ENCODE results near the gene PHACTR4. TPM values are rescaled to one million over a fixed set of nuclear protein-coding genes. Genes with fewer than 3 reads are reported as not detected.
A peak's percentile ranks its signal among the peaks of the same experiment; 100 is the strongest.

PHACTR4 gene
- total and polyA plus RNA-seq, 9 of the 15 experiments (the other 6 are each of a cell fraction or from before 2014, with no cell fraction given): 6.4 to 43.6 (median 14.2) TPM

DNA sequence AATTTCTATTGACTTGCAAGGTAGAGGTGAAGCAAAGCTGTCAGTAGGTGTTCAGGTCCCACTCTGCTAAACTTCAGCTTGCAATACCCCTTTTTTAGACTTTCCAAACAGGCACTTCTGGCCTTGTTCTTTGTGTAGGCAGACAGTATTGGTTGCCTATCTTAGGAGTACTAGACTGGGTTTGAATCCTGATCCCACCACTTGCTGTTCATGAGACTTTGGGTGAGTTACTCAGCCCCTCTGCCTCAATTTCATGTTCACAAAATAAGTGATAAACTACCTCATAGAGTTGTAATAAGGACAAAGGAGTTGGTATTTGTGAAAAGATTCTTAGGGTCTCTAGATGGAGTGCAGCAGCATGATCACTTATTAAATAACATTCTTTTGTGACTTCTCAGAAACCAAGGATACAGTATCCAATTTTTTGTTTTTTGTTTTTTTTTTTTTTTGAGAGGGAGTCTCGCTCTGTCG lies 141.5 kb downstream of the PHACTR4 start:
- Histone ChIP-seq H3K9ac (ENCODE audit: insufficient read depth in 1 of 2, low read depth in 2 of 2, low read length in 2 of 2) (peak overlapping the region; percentile 97 to 100; a peak in 3 of 4 replicates), H3K36me3 (ENCODE audit: control insufficient read depth, insufficient read depth, low read length) (peaks cover 70% of the 10 kb centered on the region), H3K27me3 (ENCODE audit: control insufficient read depth in 2 of 2, insufficient read depth in 2 of 2, low read length in 2 of 2) (no peaks in the 10 kb centered on the region), H3K9me3 (replicated peaks; ENCODE audit: control insufficient read depth, insufficient read depth, low read depth, low read length) (no peaks in the 10 kb centered on the region; the same call in 1 of the 2 replicates), H2AFZ (ENCODE audit: low read depth, low read length) (no peak overlapping the region), H3K9me1 (ENCODE audit: control insufficient read depth, insufficient read depth, low read length) (peaks cover 3% of the 10 kb centered on the region), H3K79me2 (ENCODE audit: control insufficient read depth, insufficient read depth, low read length) (peaks cover 59% of the 10 kb centered on the region), H4K20me1 (replicated peaks; ENCODE audit: control insufficient read depth, insufficient read depth, low read length) (peaks cover 41% of the 10 kb centered on the region), H3K4me1 (replicated peaks in 1 of 2; ENCODE audit: control insufficient read depth in 2 of 2, insufficient read depth in 2 of 2, low read length in 2 of 2) (peaks cover 2 to 19% of the 10 kb centered on the region in 2 experiments; a peak in 2 of 5 replicates), H3K27ac (ENCODE audit: extremely low read depth, low read depth, low read length) (peak overlapping the region; percentile 94), H3K4me3 (peak overlapping the region; percentile 87), H3K4me2 (ENCODE audit: insufficient read depth, low read length) (peak overlapping the region; percentile 99)
- POLR2A ChIA-PET: interaction anchor here (0.6 to 13.0 kb wide), 16 partner anchors 9 to 275 kb away, joined by 3 to 201 read pairs (median 8); partner anchors contain the start of genes ATP5IF1, MED18, TAF12 and TRNAU1AP
- 0% methylated on average over 2 of the region's 2 CpGs for WGBS (ENCODE audit: insufficient coverage, low coverage, missing lambda C conversion rate)
- intact Hi-C loops (cut with micrococcal nuclease): no loop called here
- CTCF ChIA-PET (ENCODE audit: low intra/inter-chr PET ratio): no interaction called here
- in situ Hi-C loops (cut with MboI): loop anchor here (5.0 kb wide), 1 partner anchor 356 kb away; no protein-coding TSS in a partner anchor
- no peak for FAIRE-seq
- BruUV-seq (replicated peaks): no TSS peak
- ATAC-seq: peak; percentile 3
- DNase-seq (ENCODE audit: extremely low read depth in 1 of 4, low spot score in 3 of 4): peak in 2 of 4 experiments; percentile 17 to 75
- TF ChIP-seq ZNF239 (CRISPR knock-in tag; IDR thresholded peaks at IDR 0.05) (no peak), ZNF551 (CRISPR knock-in tag; IDR thresholded peaks at IDR 0.05) (peak; percentile 92), POLR2AphosphoS5 (IDR thresholded peaks at IDR 0.05; ENCODE audit: control insufficient read depth, insufficient read depth, low read depth, low read length) (peak; percentile 63), TCF7L2 (IDR thresholded peaks at IDR 0.05; ENCODE audit: low read depth, low read length) (no peak), ARNT (IDR thresholded peaks at IDR 0.05) (0 out of 4 replicates have a peak, but pooled peaks of 1 of the 2 experiments have one; percentile 34), POLR2A (conservative IDR thresholded peaks at IDR 0.05) (peak; percentile 94), CSDE1 (IDR thresholded peaks at IDR 0.05) (no peak), EP400 (IDR thresholded peaks at IDR 0.05) (no peak), SRSF7 (optimal IDR thresholded peaks at IDR 0.05; ENCODE audit: low read depth, low read length) (no peak), YBX1 (IDR thresholded peaks at IDR 0.05) (no peak), FIP1L1 (IDR thresholded peaks at IDR 0.05; ENCODE audit: low read depth, low read length, poor library complexity, severe bottlenecking) (peak; percentile 27), ZC3H4 (CRISPR knock-in tag; IDR thresholded peaks at IDR 0.05; ENCODE audit: borderline replicate concordance) (no peak), GATAD2A (IDR thresholded peaks at IDR 0.05) (no peak)
- TF ChIP-seq, protein P1, sequence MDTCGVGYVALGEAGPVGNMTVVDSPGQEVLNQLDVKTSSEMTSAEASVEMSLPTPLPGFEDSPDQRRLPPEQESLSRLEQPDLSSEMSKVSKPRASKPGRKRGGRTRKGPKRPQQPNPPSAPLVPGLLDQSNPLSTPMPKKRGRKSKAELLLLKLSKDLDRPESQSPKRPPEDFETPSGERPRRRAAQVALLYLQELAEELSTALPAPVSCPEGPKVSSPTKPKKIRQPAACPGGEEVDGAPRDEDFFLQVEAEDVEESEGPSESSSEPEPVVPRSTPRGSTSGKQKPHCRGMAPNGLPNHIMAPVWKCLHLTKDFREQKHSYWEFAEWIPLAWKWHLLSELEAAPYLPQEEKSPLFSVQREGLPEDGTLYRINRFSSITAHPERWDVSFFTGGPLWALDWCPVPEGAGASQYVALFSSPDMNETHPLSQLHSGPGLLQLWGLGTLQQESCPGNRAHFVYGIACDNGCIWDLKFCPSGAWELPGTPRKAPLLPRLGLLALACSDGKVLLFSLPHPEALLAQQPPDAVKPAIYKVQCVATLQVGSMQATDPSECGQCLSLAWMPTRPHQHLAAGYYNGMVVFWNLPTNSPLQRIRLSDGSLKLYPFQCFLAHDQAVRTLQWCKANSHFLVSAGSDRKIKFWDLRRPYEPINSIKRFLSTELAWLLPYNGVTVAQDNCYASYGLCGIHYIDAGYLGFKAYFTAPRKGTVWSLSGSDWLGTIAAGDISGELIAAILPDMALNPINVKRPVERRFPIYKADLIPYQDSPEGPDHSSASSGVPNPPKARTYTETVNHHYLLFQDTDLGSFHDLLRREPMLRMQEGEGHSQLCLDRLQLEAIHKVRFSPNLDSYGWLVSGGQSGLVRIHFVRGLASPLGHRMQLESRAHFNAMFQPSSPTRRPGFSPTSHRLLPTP (IDR thresholded peaks at IDR 0.05; ENCODE audit: borderline replicate concordance, extremely low read depth, insufficient read length): no peak
- TF ChIP-seq, protein P2, sequence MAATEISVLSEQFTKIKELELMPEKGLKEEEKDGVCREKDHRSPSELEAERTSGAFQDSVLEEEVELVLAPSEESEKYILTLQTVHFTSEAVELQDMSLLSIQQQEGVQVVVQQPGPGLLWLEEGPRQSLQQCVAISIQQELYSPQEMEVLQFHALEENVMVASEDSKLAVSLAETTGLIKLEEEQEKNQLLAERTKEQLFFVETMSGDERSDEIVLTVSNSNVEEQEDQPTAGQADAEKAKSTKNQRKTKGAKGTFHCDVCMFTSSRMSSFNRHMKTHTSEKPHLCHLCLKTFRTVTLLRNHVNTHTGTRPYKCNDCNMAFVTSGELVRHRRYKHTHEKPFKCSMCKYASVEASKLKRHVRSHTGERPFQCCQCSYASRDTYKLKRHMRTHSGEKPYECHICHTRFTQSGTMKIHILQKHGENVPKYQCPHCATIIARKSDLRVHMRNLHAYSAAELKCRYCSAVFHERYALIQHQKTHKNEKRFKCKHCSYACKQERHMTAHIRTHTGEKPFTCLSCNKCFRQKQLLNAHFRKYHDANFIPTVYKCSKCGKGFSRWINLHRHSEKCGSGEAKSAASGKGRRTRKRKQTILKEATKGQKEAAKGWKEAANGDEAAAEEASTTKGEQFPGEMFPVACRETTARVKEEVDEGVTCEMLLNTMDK (IDR thresholded peaks at IDR 0.05; ENCODE audit: borderline replicate concordance, insufficient read depth, low read depth, low read length, poor library complexity, severe bottlenecking): no peak
- TF ChIP-seq, protein P3, sequence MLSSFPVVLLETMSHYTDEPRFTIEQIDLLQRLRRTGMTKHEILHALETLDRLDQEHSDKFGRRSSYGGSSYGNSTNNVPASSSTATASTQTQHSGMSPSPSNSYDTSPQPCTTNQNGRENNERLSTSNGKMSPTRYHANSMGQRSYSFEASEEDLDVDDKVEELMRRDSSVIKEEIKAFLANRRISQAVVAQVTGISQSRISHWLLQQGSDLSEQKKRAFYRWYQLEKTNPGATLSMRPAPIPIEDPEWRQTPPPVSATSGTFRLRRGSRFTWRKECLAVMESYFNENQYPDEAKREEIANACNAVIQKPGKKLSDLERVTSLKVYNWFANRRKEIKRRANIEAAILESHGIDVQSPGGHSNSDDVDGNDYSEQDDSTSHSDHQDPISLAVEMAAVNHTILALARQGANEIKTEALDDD (IDR thresholded peaks at IDR 0.05): peak; percentile 77

Measured in K562 (cell line).